GM12801 (cell line): Measurements from ENCODE around the gene SON.

Experiments used
- CTCF ChIP-seq: IDR thresholded peaks from one replicate; pipeline ENCODE4 v1.5.1; 2011; ENCODE audit warnings: control low read depth; ENCODE audit not compliant: insufficient read length; ENCODE audit errors: extremely low read depth

SON gene

GRCh38 chr21:33539616-33540015 lies 3.2 kb upstream of the SON start:
- no peak for TF ChIP-seq CTCF

GRCh38 chr21:33540711-33541104 lies 2.1 kb upstream of the SON start:
- TF ChIP-seq CTCF: no peak

- no peak for TF ChIP-seq CTCF
Measured at GRCh38 chr21:33541105-33541711, 1.6 kb upstream of the SON start.

- no peak for TF ChIP-seq CTCF
Measured at GRCh38 chr21:33541756-33542639, 840 bp upstream of the SON start, which contains the start of gene GART. GART (minus strand) TSS chr21:33542117; CDS start chr21:33539315, 2,802 bp downstream.

- no peak for TF ChIP-seq CTCF
Measured at GRCh38 chr21:33543505-33544129, 779 bp downstream of the SON start.

- no peak for TF ChIP-seq CTCF
Measured at GRCh38 chr21:33544451-33545195, 1.8 kb downstream of the SON start.

GRCh38 chr21:33546086-33546485 lies 3.2 kb downstream of the SON start:
- no peak for TF ChIP-seq CTCF
